Stimulated activated CD8-positive, alpha-beta memory T cell treated with anti-CD3 and anti-CD28 coated beads, Interleukin-7, amount 100 ng/mL, for 4 hours (primary cell): ENCODE data around the gene ZNF672.
"Not testable (repeated sequence)": the region's sequence is repeated elsewhere in the genome, so short reads cannot be mapped to it uniquely, and the experiment has no call there.

Experiments
- DNase-seq, 2 donors: peaks; one replicate each; pipeline ENCODE4 v3.0.0-alpha.2; 2020; ENCODE audit warnings: low read depth in 2 of 2

The ZNF672 gene

GRCh38 chr1:248812736-248813425 is 25.1 kb upstream of the ZNF672 start:
- DNase-seq: no peak

- no peak for DNase-seq
These were observed 24.5 kb upstream of the ZNF672 start for GRCh38 chr1:248813546-248813945.

- no peak for DNase-seq
These were observed 23.7 kb upstream of the ZNF672 start for GRCh38 chr1:248814351-248814750.

GRCh38 chr1:248815407-248816034 is 22.5 kb upstream of the ZNF672 start:
- no peak for DNase-seq

GRCh38 chr1:248816042-248816851 is 21.8 kb upstream of the ZNF672 start:
- DNase-seq: no peak

- DNase-seq: no peak
These were observed 21.0 kb upstream of the ZNF672 start for GRCh38 chr1:248817065-248817464.

GRCh38 chr1:248818505-248819374 is 19.3 kb upstream of the ZNF672 start:
- no peak for DNase-seq

GRCh38 chr1:248820041-248820585 is 17.9 kb upstream of the ZNF672 start:
- no peak for DNase-seq

GRCh38 chr1:248821101-248821500 is 16.9 kb upstream of the ZNF672 start:
- DNase-seq: no peak

- DNase-seq: no peak
These were observed 16.4 kb upstream of the ZNF672 start for GRCh38 chr1:248821641-248822040.

GRCh38 chr1:248822148-248823032 is 15.6 kb upstream of the ZNF672 start:
- no peak for DNase-seq

- no peak for DNase-seq
These were observed 14.5 kb upstream of the ZNF672 start for GRCh38 chr1:248823517-248824001.

GRCh38 chr1:248824301-248824700 is 13.7 kb upstream of the ZNF672 start:
- no peak for DNase-seq

- no peak for DNase-seq
These were observed 13.3 kb upstream of the ZNF672 start for GRCh38 chr1:248824701-248825100.

- no peak for DNase-seq
These were observed 12.9 kb upstream of the ZNF672 start for GRCh38 chr1:248825136-248825535.

GRCh38 chr1:248825573-248825908 is 12.5 kb upstream of the ZNF672 start:
- no peak for DNase-seq

GRCh38 chr1:248825909-248826760 is 11.9 kb upstream of the ZNF672 start, which contains the start of gene SH3BP5L:
Gene SH3BP5L (minus strand): TSS chr1:248825915. CDS start chr1:248824935, 980 bp downstream.
- peak; percentile 88 to 89 for DNase-seq

- DNase-seq: no peak
These were observed 9.2 kb upstream of the ZNF672 start for GRCh38 chr1:248828845-248829244.

- DNase-seq: not testable (repeated sequence)
These were observed 7.4 kb upstream of the ZNF672 start for GRCh38 chr1:248830718-248831017.

GRCh38 chr1:248831842-248832241 is 6.2 kb upstream of the ZNF672 start:
- DNase-seq: no peak
